Activated CD4-positive, alpha-beta T cell treated with anti-CD3 and anti-CD28 coated beads for 36 hours (primary cell): ENCODE results near the gene OBSL1. TPM values are rescaled to one million over a fixed set of nuclear protein-coding genes. Genes with fewer than 3 reads are reported as not detected.

Source experiments
- ATAC-seq: fragments of 200-7000 bp; cut with Tn5 transposase; one replicate; pipeline ENCODE4 v1.10.0; 2021; ENCODE audit warnings: mild to moderate bottlenecking, moderate library complexity
- CTCF ChIA-PET: fragments of 350-600 bp; sonication (Branson Sonifier 250); formaldehyde crosslinking; loops from one replicate; lab custom pipeline; 2021; ENCODE audit warnings: antibody characterized with exemption; lab: Charles Lee
- POLR2A ChIA-PET: fragments of 350-600 bp; sonication (Branson Sonifier 250); formaldehyde crosslinking; loops from one replicate; lab custom pipeline; 2021; ENCODE audit warnings: antibody characterized with exemption, inconsistent platforms; lab: Charles Lee
- DNase-seq: peaks from one replicate; pipeline ENCODE4 v3.0.0-alpha.2; 2020
- H3K27ac Mint-ChIP-seq: one replicate; pipeline ENCODE4 v1.8.0; 2021; ENCODE audit warnings: mixed read lengths
- H3K27me3 Mint-ChIP-seq: one replicate; pipeline ENCODE4 v1.8.0; 2021; ENCODE audit warnings: mixed read lengths
- H3K36me3 Mint-ChIP-seq: one replicate; pipeline ENCODE4 v1.8.0; 2021; ENCODE audit warnings: low read depth, mixed read lengths
- H3K4me1 Mint-ChIP-seq: one replicate; pipeline ENCODE4 v1.8.0; 2021; ENCODE audit warnings: mixed read lengths
- H3K4me3 Mint-ChIP-seq: one replicate; pipeline ENCODE4 v1.8.0; 2021; ENCODE audit warnings: mild to moderate bottlenecking, moderate library complexity, mixed read lengths
- H3K9me3 Mint-ChIP-seq: one replicate; pipeline ENCODE4 v1.8.0; 2021; ENCODE audit warnings: low read depth, mixed read lengths
- intact Hi-C, 2 experiments: fragments of 100-400 bp; cut with DNase I in 1 of 2; cut with micrococcal nuclease in 1 of 2; formaldehyde crosslinking; loops; one replicate each; pipeline versions ENCODE4 v1.14.2 to v1.15.1; 2022 to 2024; cut with DNase I, micrococcal nuclease
- total RNA-seq, 2 experiments: library from RNA; stranded (reverse); gene quantifications; one replicate each; pipeline ENCODE4 v1.2.3, GENCODE V29; 2021

Gene OBSL1
- total RNA-seq, 2 experiments from 2014 or later = 1.0 to 1.9 TPM

DNA sequence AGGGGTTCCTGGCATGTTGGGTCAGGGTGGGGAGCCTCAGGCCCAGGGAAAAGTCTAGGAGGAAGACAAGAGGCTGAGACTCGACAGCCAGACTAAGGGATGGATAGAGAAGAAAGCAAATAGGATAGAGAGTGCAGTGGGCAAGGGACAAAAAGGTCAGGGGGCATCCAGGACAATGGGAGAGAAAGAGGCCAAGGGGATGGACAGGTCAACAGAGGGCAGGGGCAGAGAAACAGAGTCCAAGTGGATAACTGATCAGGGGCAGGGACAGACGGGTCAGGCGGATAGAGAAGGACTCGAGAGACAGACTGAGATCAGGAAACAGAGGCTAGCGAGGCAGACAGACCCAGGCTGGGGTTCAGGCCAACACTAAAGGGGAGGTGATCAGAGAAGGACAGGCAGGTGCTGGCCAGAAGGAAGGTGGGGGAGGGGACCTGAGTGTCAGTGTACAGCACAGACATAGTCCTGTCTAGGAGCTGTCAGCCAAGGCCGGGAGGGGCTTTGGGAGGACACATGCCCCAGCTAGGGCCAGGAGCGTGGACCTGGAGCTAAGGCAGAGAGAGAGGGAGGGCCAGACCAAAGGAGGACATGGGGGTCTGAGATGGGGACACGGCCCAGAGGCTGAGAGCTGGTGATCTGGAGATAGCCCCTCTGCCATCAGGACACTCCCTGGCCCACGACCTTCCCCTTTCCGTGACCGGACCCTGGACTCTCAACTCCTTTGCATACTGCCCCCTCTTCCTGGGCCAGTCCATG, 44.8 kb downstream of the OBSL1 start:
- H3K27ac Mint-ChIP-seq = no peak overlapping the region
- intact Hi-C loops = no loop called here
- H3K9me3 Mint-ChIP-seq = no peaks in the 10 kb centered on the region
- H3K27me3 Mint-ChIP-seq = peaks cover 68% of the 10 kb centered on the region
- CTCF ChIA-PET = interaction anchor here (0.5 to 8.0 kb wide), 8 partner anchors 8 to 124 kb away, joined by 3 to 128 read pairs (median 22); partner anchors contain the start of genes CHPF, GMPPA and TMEM198
- H3K4me1 Mint-ChIP-seq = peaks cover 10% of the 10 kb centered on the region
- no peak overlapping the region for H3K4me3 Mint-ChIP-seq
- ATAC-seq (no peak), DNase-seq (no peak)
- no peaks in the 10 kb centered on the region for H3K36me3 Mint-ChIP-seq
- POLR2A ChIA-PET = no interaction called here

DNA sequence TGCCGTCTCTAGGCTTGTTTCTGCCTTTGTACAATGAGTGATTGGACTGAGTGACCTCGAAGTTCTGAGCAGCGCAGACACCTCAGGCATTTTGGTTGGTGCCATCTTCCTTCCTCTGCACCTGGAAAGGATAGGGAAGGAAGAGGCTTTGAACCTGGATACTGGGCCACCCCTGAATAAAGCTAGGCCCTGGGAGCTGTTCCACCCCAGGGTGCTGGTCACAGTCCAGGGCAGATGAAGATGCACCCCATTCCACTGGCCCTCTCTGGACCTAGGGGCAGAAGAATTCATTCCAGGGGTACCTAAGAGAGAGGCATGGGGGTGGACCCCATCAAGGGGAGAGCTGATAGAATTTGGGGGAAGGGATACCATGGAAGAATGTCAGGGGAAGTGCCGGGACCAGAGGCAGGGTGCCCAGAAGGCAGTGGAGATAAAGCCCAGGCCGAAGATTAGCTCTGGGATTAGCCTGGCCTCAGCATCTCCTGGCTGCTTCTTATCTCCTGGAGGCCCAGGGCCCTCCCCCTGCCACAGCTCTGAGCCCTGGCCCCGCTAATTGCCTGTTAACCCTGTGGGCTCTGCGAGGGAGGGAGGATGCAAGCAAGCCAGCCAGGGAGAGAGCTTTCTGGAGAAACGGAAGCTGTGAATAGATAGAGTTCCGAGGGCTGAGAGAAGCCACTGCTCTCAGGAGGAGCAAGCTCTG, 45.7 kb downstream of the OBSL1 start:
- Mint-ChIP-seq H3K4me3 (no peak overlapping the region), H3K36me3 (no peaks in the 10 kb centered on the region), H3K27ac (no peak overlapping the region), H3K27me3 (peaks cover 68% of the 10 kb centered on the region), H3K4me1 (peaks cover 10% of the 10 kb centered on the region), H3K9me3 (no peaks in the 10 kb centered on the region)
- ATAC-seq = no peak
- CTCF ChIA-PET = interaction anchor here (0.5 to 8.0 kb wide), 7 partner anchors 14 to 123 kb away, joined by 3 to 128 read pairs (median 4); partner anchors contain the start of gene GMPPA
- intact Hi-C loops = no loop called here
- POLR2A ChIA-PET = no interaction called here
- DNase-seq = no peak

DNA sequence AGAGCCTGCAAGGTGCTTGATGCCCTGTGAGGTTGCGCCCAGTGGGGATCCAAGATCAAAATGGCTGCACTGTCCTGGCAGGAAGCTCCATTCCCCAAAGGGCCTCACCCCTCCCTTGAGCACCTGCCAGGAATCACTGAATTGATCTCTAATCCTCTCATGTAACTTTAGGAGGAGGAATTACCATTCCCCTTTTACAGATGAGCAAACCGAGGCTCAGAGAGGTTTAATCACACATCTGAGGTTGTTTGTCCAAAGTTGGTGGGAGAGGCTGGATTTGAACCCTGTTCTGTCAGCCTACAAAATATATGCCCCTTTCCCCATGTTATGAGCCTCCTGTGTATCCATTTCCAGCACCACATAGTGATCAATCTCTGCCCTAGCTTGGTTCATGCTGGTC, 46.5 kb downstream of the OBSL1 start:
- intact Hi-C loops = no loop called here
- no peaks in the 10 kb centered on the region for H3K36me3 Mint-ChIP-seq
- H3K27ac Mint-ChIP-seq = no peak overlapping the region
- H3K4me1 Mint-ChIP-seq = peaks cover 10% of the 10 kb centered on the region
- POLR2A ChIA-PET = no interaction called here
- peaks cover 67% of the 10 kb centered on the region for H3K27me3 Mint-ChIP-seq
- no peaks in the 10 kb centered on the region for H3K9me3 Mint-ChIP-seq
- DNase-seq = no peak
- CTCF ChIA-PET = interaction anchor here (0.6 to 8.0 kb wide), 3 partner anchors 16 to 118 kb away, joined by 3 to 128 read pairs (median 3); partner anchors contain the start of gene GMPPA
- ATAC-seq = no peak
- no peak overlapping the region for H3K4me3 Mint-ChIP-seq

DNA sequence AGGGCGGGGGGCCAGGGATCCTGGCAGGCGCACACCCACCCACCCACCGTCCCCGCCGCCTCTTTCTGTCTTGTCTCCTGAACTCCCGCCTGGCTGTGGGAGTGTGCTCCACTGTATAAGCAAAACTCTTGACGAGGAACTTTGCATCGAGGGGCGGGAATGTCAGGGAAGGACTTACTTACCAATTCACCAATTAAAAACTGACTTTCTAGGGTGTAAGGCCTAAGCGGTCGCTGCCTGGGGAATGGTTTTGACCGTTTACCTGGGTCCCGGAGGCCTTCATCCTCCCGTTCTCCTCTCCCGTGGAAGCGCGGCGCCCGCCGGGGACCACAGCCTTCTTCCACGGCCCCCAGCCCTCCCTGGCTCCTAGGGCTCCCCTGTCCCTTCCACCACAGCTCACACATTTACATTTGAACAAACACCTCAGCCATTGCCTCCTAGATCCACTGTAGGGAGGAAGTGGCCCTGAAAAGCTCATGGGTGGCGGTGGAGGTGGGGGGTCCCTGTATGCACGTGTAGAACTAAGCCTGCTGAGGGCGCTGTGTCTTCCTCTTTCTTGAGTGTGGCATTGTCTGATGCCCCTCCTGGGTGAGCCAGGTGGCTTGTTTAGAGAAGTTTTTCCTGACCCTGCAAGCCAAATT, 48.2 kb downstream of the OBSL1 start:
- ATAC-seq = no peak
- intact Hi-C loops = no loop called here
- no peaks in the 10 kb centered on the region for H3K9me3 Mint-ChIP-seq
- CTCF ChIA-PET = interaction anchor here (0.7 to 1.2 kb wide), 5 partner anchors 13 to 119 kb away, joined by 3 to 5 read pairs (median 3); no protein-coding TSS in a partner anchor
- peaks cover 10% of the 10 kb centered on the region for H3K4me1 Mint-ChIP-seq
- POLR2A ChIA-PET = no interaction called here
- no peaks in the 10 kb centered on the region for H3K36me3 Mint-ChIP-seq
- no peak for DNase-seq
- H3K27ac Mint-ChIP-seq = no peak overlapping the region
- H3K4me3 Mint-ChIP-seq = no peak overlapping the region
- H3K27me3 Mint-ChIP-seq = peaks cover 64% of the 10 kb centered on the region

DNA sequence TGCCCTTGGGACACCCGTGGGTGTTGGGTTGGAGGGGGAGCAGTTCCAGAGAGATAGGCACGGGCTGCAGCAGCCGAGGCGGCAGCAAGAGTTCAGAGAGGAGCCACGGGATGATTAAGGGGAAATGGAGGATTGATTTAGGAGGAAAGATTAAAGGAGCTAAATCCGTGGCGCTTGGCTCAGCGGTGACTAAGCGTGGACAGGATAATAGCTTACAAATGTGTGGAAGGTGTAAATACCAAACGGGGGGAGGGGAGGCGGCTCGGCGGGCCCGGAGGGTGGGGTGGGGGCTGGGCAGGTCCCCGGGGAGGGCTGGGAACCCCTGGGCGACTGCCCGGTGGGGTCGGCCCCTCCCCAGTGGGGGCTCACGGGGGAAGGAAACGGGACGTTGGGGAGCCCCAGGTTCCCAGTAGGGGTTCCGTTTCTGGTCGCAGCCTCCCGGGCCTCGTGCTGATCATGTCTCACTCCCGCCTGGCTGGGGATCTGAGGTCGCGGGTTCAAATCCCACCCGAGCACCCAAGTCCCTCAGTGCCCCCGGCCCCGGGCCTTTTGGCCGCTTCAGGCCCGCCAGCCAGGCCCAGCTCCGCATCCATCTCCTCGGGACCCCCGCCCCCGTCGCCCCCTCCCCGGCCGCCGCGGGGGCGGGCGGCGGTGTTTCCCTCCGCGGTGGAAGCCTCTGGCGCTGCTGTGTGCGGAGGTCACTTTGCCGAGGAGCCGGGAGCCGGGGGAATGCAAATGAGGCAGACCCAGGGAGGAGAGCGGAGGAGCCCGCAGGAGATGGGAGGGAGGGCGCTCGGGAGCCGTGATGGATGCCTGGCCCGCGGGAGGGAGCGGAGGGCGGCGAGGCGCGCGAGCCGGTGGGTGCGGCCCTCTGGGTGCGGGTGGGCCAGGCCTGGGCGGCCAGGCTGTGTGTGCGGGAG, 49.0 kb downstream of the OBSL1 start:
- Mint-ChIP-seq H3K4me1 (peaks cover 10% of the 10 kb centered on the region), H3K27me3 (peaks cover 65% of the 10 kb centered on the region), H3K9me3 (no peaks in the 10 kb centered on the region), H3K27ac (no peak overlapping the region), H3K4me3 (no peak overlapping the region), H3K36me3 (no peaks in the 10 kb centered on the region)
- ChIA-PET CTCF (interaction anchor here (1.2 to 1.9 kb wide), 3 partner anchors 19 to 27 kb away, joined by 4 to 5 read pairs (median 5); a partner anchor contains a TSS), POLR2A (no interaction called here)
- DNase-seq (no peak), ATAC-seq (no peak)
- intact Hi-C loops = no loop called here

DNA sequence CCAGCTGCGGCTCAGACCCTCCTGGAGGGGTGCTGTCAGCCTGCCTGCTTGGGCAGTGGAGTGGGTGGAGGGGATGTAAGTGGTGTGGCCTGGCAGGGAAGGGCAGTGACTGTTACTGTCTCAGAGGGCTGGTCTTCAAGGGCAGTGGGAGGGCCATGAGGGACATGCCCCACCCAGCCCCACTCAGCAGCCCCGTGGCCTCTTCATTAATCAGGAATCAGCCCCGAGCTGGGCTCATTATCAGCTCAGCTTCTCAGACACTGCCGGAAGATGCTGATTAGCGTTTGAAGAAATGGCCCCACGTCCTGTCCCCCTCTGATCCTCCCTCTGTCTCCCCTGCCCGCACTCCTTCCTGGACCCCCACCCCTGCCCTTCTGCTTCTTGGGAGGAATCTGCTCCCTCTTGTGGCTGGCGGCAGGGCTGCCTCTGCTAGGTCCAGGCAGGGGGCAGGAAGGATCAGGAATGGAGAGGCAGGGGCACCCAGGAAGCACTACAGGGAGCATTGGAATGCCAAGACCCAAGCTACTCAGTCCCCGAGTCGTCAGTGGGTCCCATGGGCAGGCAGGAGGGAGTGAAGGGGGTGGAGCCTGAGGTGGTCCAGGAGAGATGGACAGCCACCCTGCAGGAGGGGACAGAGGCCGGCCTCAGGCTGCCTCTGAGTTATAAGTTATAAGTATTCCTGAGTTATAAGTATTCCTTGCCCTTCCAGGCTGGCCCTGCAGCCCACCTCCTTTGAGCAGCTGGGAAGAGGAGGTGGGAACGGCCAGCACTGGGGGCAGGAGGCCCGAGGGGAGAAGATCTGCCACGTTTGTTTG, 50.1 kb downstream of the OBSL1 start:
- intact Hi-C loops = no loop called here
- no peaks in the 10 kb centered on the region for H3K36me3 Mint-ChIP-seq
- no peaks in the 10 kb centered on the region for H3K9me3 Mint-ChIP-seq
- ChIA-PET POLR2A (no interaction called here), CTCF (interaction anchor here (0.7 to 6.8 kb wide), 6 partner anchors 8 to 26 kb away, joined by 3 to 37 read pairs (median 4); a partner anchor contains a TSS)
- peaks cover 10% of the 10 kb centered on the region for H3K4me1 Mint-ChIP-seq
- DNase-seq = peak; percentile 31
- no peak overlapping the region for H3K27ac Mint-ChIP-seq
- H3K27me3 Mint-ChIP-seq = peaks cover 66% of the 10 kb centered on the region
- H3K4me3 Mint-ChIP-seq = no peak overlapping the region
- peak; percentile 49 for ATAC-seq

DNA sequence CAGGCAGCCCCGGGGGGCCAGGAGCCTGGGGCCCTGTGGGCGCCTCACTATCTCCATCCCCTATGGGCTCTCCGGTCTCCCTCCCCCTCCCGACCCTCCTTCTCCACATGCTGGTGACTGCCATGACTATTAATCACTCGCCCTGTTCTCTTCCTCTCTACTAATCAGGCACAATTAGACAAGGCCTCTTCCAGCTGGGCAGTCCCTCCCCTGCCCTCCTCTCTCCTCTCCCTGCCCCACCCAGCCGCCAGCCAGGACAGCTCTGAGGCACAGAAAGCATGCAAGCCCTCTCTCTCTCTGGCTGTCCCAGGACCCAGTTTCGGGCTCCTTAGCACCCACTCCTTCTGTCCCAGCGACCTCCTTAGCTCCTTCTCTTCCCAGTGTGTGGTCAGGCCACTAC, 51.3 kb downstream of the OBSL1 start:
- Mint-ChIP-seq H3K9me3 (no peaks in the 10 kb centered on the region), H3K27ac (no peak overlapping the region), H3K36me3 (no peaks in the 10 kb centered on the region), H3K27me3 (peaks cover 67% of the 10 kb centered on the region), H3K4me3 (no peak overlapping the region), H3K4me1 (peaks cover 10% of the 10 kb centered on the region)
- intact Hi-C loops = no loop called here
- no peak for ATAC-seq
- DNase-seq = no peak
- CTCF ChIA-PET = interaction anchor here (0.8 to 6.8 kb wide), 6 partner anchors 9 to 24 kb away, joined by 3 to 37 read pairs (median 4); partner anchors contain the start of gene GMPPA
- POLR2A ChIA-PET = no interaction called here

DNA sequence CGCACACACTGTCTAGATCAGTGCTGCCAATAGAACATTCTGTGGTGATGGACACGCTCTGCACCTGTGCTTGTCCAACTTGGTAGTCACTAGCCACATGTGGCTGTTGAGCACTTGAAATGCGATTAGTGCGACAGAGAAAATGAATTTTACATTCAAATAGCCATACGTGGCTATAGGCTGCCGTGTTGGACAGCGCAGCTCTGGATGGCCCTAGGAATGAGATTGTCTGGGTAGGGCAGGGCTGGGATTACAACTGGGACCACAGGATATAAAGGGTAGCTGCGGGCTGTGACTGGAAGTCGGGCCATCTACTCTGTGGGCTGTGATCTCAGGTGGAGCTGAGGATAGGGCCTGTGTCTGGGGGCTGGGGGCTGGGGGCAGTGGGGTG, 51.8 kb downstream of the OBSL1 start:
- H3K36me3 Mint-ChIP-seq = no peaks in the 10 kb centered on the region
- POLR2A ChIA-PET = no interaction called here
- H3K27ac Mint-ChIP-seq = no peak overlapping the region
- intact Hi-C loops = no loop called here
- peaks cover 65% of the 10 kb centered on the region for H3K27me3 Mint-ChIP-seq
- H3K4me3 Mint-ChIP-seq = no peak overlapping the region
- CTCF ChIA-PET = interaction anchor here (1.5 to 6.8 kb wide), 3 partner anchors 10 to 24 kb away, joined by 3 to 37 read pairs (median 4); a partner anchor contains a TSS
- peaks cover 10% of the 10 kb centered on the region for H3K4me1 Mint-ChIP-seq
- no peak for DNase-seq
- H3K9me3 Mint-ChIP-seq = no peaks in the 10 kb centered on the region
- no peak for ATAC-seq

DNA sequence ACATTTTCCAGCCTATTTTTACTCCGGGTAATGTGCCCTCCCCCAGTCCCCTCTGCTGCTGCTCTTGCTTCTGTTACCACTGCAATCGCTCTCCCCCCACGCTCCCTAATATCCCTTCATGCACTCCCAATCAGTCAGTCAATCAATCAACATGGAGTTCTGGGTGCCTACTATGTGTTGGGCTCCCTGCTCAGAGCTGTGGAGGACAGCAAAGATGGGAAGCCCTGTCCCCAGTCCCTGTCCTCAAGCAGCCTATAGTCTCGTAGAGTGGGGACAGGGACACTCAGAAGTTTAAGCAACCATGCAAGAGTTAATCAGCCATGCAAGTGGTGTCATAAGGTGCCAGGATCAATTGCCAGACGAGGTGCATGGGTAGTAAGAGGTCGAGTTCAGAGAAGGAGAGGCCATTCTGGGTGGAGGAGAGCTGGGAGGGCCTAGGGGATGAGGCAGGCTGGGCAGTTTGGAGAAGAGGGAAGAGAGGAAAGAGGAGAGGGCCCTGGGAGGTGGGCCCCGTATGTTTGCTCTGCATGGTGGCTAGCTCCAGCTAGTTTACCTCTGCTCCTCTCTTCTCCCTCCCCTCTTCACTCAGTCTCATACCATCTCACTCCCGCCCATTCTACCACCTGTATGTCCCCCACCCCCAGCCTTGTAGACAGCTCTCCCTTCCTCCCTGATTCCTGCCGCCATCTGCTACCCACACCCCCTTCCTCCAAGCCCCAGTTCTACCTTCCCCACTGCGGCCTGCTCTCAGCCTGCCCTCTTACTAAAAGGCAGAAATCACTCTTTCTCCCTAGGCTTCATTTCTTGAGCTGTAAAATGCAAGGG, 53.2 kb downstream of the OBSL1 start:
- POLR2A ChIA-PET = no interaction called here
- intact Hi-C loops = no loop called here
- no peak for ATAC-seq

More for the DNA sequence above, 53.2 kb downstream of the OBSL1 start:
- no peak for DNase-seq
- H3K36me3 Mint-ChIP-seq = no peaks in the 10 kb centered on the region
- no peak overlapping the region for H3K4me3 Mint-ChIP-seq
- peaks cover 67% of the 10 kb centered on the region for H3K27me3 Mint-ChIP-seq
- H3K27ac Mint-ChIP-seq = no peak overlapping the region
- no peaks in the 10 kb centered on the region for H3K9me3 Mint-ChIP-seq
- H3K4me1 Mint-ChIP-seq = peaks cover 15% of the 10 kb centered on the region
- CTCF ChIA-PET = interaction anchor here (0.5 to 6.8 kb wide), 6 partner anchors 9 to 78 kb away, joined by 3 to 37 read pairs (median 4); a partner anchor contains a TSS
